ENCODE results near the gene CHST7. TPM values are rescaled to one million over a fixed set of nuclear protein-coding genes. Genes with fewer than 3 reads are reported as not detected.

The CHST7 gene
- total and polyA plus RNA-seq, 2 of the 8 experiments (the other 6 are each of a cell fraction or from before 2014, with no cell fraction given), result 7.9 to 14.1 TPM

- TF ChIP-seq CHD7 (IDR thresholded peaks at IDR 0.05; ENCODE audit: insufficient replicate concordance, low read length) (no peak), EGR1 (IDR thresholded peaks at IDR 0.05; ENCODE audit: borderline replicate concordance, low read depth, low read length) (no peak), FOSL1 (IDR thresholded peaks at IDR 0.05; ENCODE audit: insufficient read depth, low read depth, low read length) (no peak), CHD1 (IDR thresholded peaks at IDR 0.05; ENCODE audit: low read depth, low read length) (no peak), JUN (IDR thresholded peaks at IDR 0.05; ENCODE audit: low read depth, low read length) (no peak), NANOG (IDR thresholded peaks at IDR 0.05; ENCODE audit: insufficient read depth, low read depth, low read length, poor library complexity, severe bottlenecking) (no peak), POLR2A (IDR thresholded peaks at IDR 0.05; ENCODE audit: control extremely low read depth in 1 of 2, low read depth in 2 of 2, low read length in 2 of 2) (no peak), MAFK (IDR thresholded peaks at IDR 0.05; ENCODE audit: low read depth, low read length) (no peak), SRF (IDR thresholded peaks at IDR 0.05; ENCODE audit: low read depth, low read length) (no peak), TBP (IDR thresholded peaks at IDR 0.05; ENCODE audit: low read depth, low read length) (no peak)
Measured at GRCh38 chrX:46582966-46583365, 9.4 kb downstream of the CHST7 start (continued).

All from H1 (cell line).